ENCODE data around the gene NR4A2.

- no peak for TF ChIP-seq CTCF (IDR thresholded peaks at IDR 0.05)
- TF ChIP-seq POLR2A (IDR thresholded peaks at IDR 0.05) = no peak
Observed at GRCh38 chr2:156343940-156344301, 11.4 kb upstream of the NR4A2 start.
